ENCODE results near the gene DRGX. TPM values are rescaled to one million over a fixed set of nuclear protein-coding genes. Genes with fewer than 3 reads are reported as not detected.

The DRGX gene
- not detected for polyA plus RNA-seq (2013, experiment 1 of 2)
- polyA plus RNA-seq (2013, experiment 2 of 2) = not detected

DNA sequence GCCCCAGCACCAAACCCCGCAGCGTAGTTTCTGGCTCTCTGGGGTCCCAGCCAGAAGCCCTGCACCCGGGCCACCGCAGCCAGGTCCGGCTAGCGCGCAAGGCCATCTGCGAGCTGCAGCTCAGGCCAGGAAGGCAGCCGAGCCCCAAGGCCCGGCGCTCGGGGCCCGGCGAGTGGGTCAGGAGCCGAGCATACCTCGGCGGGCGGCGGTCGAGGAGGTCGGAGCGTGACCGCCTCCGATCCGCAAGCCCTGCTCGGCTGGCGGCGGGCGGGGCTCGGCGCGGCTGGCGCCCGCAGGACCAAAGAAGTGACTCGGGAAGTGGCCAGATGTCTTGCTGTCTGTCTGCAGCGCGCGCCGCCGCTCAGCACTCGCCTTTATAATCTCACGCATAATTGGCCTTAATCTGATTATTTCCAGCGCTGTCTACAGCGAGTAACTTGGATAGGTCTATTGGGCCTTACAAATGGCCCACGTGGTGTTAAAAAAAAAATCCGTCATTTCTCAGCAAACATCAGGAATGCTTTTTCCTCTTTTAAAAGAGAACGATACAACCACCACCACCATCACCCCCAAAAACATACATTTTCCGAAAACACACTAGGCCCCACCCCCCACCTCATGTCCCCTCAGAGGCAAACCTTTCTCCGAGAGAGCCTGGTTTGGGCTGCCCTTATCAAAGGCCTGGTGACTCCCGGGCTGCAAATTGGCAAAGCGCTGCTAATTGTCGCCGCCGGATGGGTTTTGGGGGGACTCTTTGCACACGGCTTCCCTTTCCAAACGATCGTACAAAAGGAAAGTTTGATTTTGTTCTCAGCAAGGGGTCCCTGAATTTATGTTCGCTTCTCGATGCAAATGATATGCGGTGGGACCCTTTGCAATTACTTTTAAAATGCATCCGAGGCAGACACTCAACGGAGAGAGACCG lies at the start of gene DRGX:
TSS of gene DRGX (minus strand) at position 349 of the 925 bp plus-strand sequence. CDS start 649 bp downstream, outside the sequence.
- Histone ChIP-seq H4K91ac (ENCODE audit: low read length) (no peak within 1 kb of the TSS), H3K9ac (ENCODE audit: low read length) (no peak within 1 kb of the TSS), H2AFZ (ENCODE audit: low read depth, low read length) (no peak within 1 kb of the TSS), H4K8ac (ENCODE audit: low read length) (no peak within 1 kb of the TSS), H2AK5ac (ENCODE audit: low read length, severe bottlenecking) (no peak within 1 kb of the TSS), H3K4ac (ENCODE audit: low read depth in 1 of 2, low read length in 2 of 2) (no peak within 1 kb of the TSS), H3K79me1 (replicated peaks; ENCODE audit: low read length, poor library complexity, severe bottlenecking) (no peaks in the 10 kb centered on the region), H3K36me3 (ENCODE audit: control insufficient read depth in 1 of 2, insufficient read depth in 2 of 2, low read depth in 1 of 2, low read length in 2 of 2) (no peaks in the 10 kb centered on the region), H3K18ac (ENCODE audit: low read depth in 1 of 2, low read length in 2 of 2) (no peak within 1 kb of the TSS), H2BK12ac (ENCODE audit: low read length in 2 of 2) (no peak within 1 kb of the TSS), H3K9me3 (ENCODE audit: control insufficient read depth, low read length) (no peaks in the 10 kb centered on the region), H2BK5ac (ENCODE audit: low read depth, low read length, poor library complexity, severe bottlenecking) (no peak within 1 kb of the TSS), H3K27ac (ENCODE audit: low read length, poor library complexity, severe bottlenecking) (no peak within 1 kb of the TSS), H3K14ac (ENCODE audit: low read length in 2 of 2) (no peak within 1 kb of the TSS), H3K4me3 (ENCODE audit: insufficient read depth in 1 of 2, low read depth in 1 of 2, low read length in 2 of 2) (no peak within 1 kb of the TSS), H2BK15ac (ENCODE audit: low read depth, poor library complexity, severe bottlenecking) (no peak within 1 kb of the TSS), H3K23ac (ENCODE audit: low read length in 2 of 2) (no peak within 1 kb of the TSS), H3K4me2 (ENCODE audit: low read length, poor library complexity, severe bottlenecking) (no peak within 1 kb of the TSS), H3K4me1 (ENCODE audit: control insufficient read depth, insufficient read depth, low read depth, low read length) (peaks cover 20% of the 10 kb centered on the region), H3K27me3 (ENCODE audit: control insufficient read depth in 1 of 2, insufficient read depth in 1 of 2, low read length in 2 of 2) (peaks cover 83 to 99% of the 10 kb centered on the region in 2 experiments), H2BK120ac (ENCODE audit: low read depth, low read length) (no peak within 1 kb of the TSS)
- WGBS = 2% methylated on average over 63 of the region's 63 CpGs
- no peak for DNase-seq

- H2BK12ac ChIP-seq (ENCODE audit: low read length in 2 of 2) = no peak overlapping the region
- WGBS = 85% methylated on average over 3 of the region's 4 CpGs
- no peak for DNase-seq
Measured at GRCh38 chr10:49444349-49444748, 48.5 kb upstream of the DRGX start.

GRCh38 chr10:49442863-49443262 lies 47.0 kb upstream of the DRGX start:
- no peak overlapping the region for H3K18ac ChIP-seq (ENCODE audit: low read depth in 1 of 2, low read length in 2 of 2)
- WGBS = 85% methylated on average over 3 of the region's 4 CpGs

More at GRCh38 chr10:49444349-49444748, 48.5 kb upstream of the DRGX start:
- peaks cover 0 to 4% of the 10 kb centered on the region in 2 experiments for H3K36me3 ChIP-seq (ENCODE audit: control insufficient read depth in 1 of 2, insufficient read depth in 2 of 2, low read depth in 1 of 2, low read length in 2 of 2)
- H3K9me3 ChIP-seq (ENCODE audit: control insufficient read depth, low read length) = peaks cover 9% of the 10 kb centered on the region
- H2AK5ac ChIP-seq (ENCODE audit: low read length, severe bottlenecking) = no peak overlapping the region
- H2BK120ac ChIP-seq (ENCODE audit: low read depth, low read length) = no peak overlapping the region
- no peak overlapping the region for H3K4me2 ChIP-seq (ENCODE audit: low read length, poor library complexity, severe bottlenecking)
- H3K9ac ChIP-seq (ENCODE audit: low read length) = no peak overlapping the region
- H3K27me3 ChIP-seq (ENCODE audit: control insufficient read depth in 1 of 2, insufficient read depth in 1 of 2, low read length in 2 of 2) = peaks cover 0 to 5% of the 10 kb centered on the region in 2 experiments
- no peak overlapping the region for H3K23ac ChIP-seq (ENCODE audit: low read length in 2 of 2)
- no peaks in the 10 kb centered on the region for H3K79me1 ChIP-seq (replicated peaks; ENCODE audit: low read length, poor library complexity, severe bottlenecking)
- H3K4me1 ChIP-seq (ENCODE audit: control insufficient read depth, insufficient read depth, low read depth, low read length) = no peaks in the 10 kb centered on the region
- H3K4me3 ChIP-seq (ENCODE audit: insufficient read depth in 1 of 2, low read depth in 1 of 2, low read length in 2 of 2) = no peak overlapping the region
- H4K91ac ChIP-seq (ENCODE audit: low read length) = no peak overlapping the region
- H2BK5ac ChIP-seq (ENCODE audit: low read depth, low read length, poor library complexity, severe bottlenecking) = no peak overlapping the region
- no peak overlapping the region for H3K27ac ChIP-seq (ENCODE audit: low read length, poor library complexity, severe bottlenecking)
- H3K18ac ChIP-seq (ENCODE audit: low read depth in 1 of 2, low read length in 2 of 2) = no peak overlapping the region
- no peak overlapping the region for H2AFZ ChIP-seq (ENCODE audit: low read depth, low read length)
- no peak overlapping the region for H2BK15ac ChIP-seq (ENCODE audit: low read depth, poor library complexity, severe bottlenecking)
- H4K8ac ChIP-seq (ENCODE audit: low read length) = no peak overlapping the region
- no peak overlapping the region for H3K4ac ChIP-seq (ENCODE audit: low read depth in 1 of 2, low read length in 2 of 2)
- no peak overlapping the region for H3K14ac ChIP-seq (ENCODE audit: low read length in 2 of 2)

More at GRCh38 chr10:49442863-49443262, 47.0 kb upstream of the DRGX start:
- Histone ChIP-seq H2BK5ac (ENCODE audit: low read depth, low read length, poor library complexity, severe bottlenecking) (no peak overlapping the region), H3K27me3 (ENCODE audit: control insufficient read depth in 1 of 2, insufficient read depth in 1 of 2, low read length in 2 of 2) (peaks cover 0 to 5% of the 10 kb centered on the region in 2 experiments), H4K91ac (ENCODE audit: low read length) (no peak overlapping the region), H3K9me3 (ENCODE audit: control insufficient read depth, low read length) (no peaks in the 10 kb centered on the region), H2BK12ac (ENCODE audit: low read length in 2 of 2) (no peak overlapping the region), H2BK15ac (ENCODE audit: low read depth, poor library complexity, severe bottlenecking) (no peak overlapping the region), H2AFZ (ENCODE audit: low read depth, low read length) (no peak overlapping the region), H3K23ac (ENCODE audit: low read length in 2 of 2) (no peak overlapping the region), H2BK120ac (ENCODE audit: low read depth, low read length) (no peak overlapping the region), H3K27ac (ENCODE audit: low read length, poor library complexity, severe bottlenecking) (no peak overlapping the region), H3K79me1 (replicated peaks; ENCODE audit: low read length, poor library complexity, severe bottlenecking) (no peaks in the 10 kb centered on the region), H3K4me2 (ENCODE audit: low read length, poor library complexity, severe bottlenecking) (no peak overlapping the region), H3K4me1 (ENCODE audit: control insufficient read depth, insufficient read depth, low read depth, low read length) (no peaks in the 10 kb centered on the region), H3K36me3 (ENCODE audit: control insufficient read depth in 1 of 2, insufficient read depth in 2 of 2, low read depth in 1 of 2, low read length in 2 of 2) (peaks cover 0 to 4% of the 10 kb centered on the region in 2 experiments), H3K9ac (ENCODE audit: low read length) (no peak overlapping the region), H3K14ac (ENCODE audit: low read length in 2 of 2) (no peak overlapping the region), H3K4me3 (ENCODE audit: insufficient read depth in 1 of 2, low read depth in 1 of 2, low read length in 2 of 2) (no peak overlapping the region), H4K8ac (ENCODE audit: low read length) (no peak overlapping the region), H3K4ac (ENCODE audit: low read depth in 1 of 2, low read length in 2 of 2) (no peak overlapping the region), H2AK5ac (ENCODE audit: low read length, severe bottlenecking) (no peak overlapping the region)
- no peak for DNase-seq
